Left renal pelvis (tissue), 4 donors: ENCODE data around the gene DEFB121. TPM values are rescaled to one million over a fixed set of nuclear protein-coding genes. Genes with fewer than 3 reads are reported as not detected.
"Not testable (repeated sequence)": the region's sequence is repeated elsewhere in the genome, so short reads cannot be mapped to it uniquely, and the experiment has no call there.

Source experiments
- DNase-seq, 4 donors: peaks; one replicate each; pipeline ENCODE4 v3.0.0-alpha.2; 2013; ENCODE audit warnings: low read depth in 4 of 4, low spot score in 3 of 4
- polyA plus RNA-seq, 4 donors: library from polyadenylated mRNA; unstranded; fragments of 120-200 nt; gene quantifications; one replicate each; pipeline ENCODE4 v1.2.1, GENCODE V29; 2013; ENCODE audit not compliant: insufficient read length in 4 of 4

DEFB121 gene
- not detected for polyA plus RNA-seq

- DNase-seq: no peak
Measured at GRCh38 chr20:31406115-31406514, at the start of gene DEFB121. TSS of gene DEFB121 (minus strand) at chr20:31406215. CDS start at chr20:31406152, 63 bp downstream.

- no peak for DNase-seq
Measured at GRCh38 chr20:31454361-31454760, 48.3 kb upstream of the DEFB121 start.

- DNase-seq: no peak
Measured at GRCh38 chr20:31452575-31452974, 46.6 kb upstream of the DEFB121 start.

GRCh38 chr20:31449511-31450414, 43.7 kb upstream of the DEFB121 start:
- no peak for DNase-seq

- no peak for DNase-seq
Measured at GRCh38 chr20:31446084-31446819, 40.2 kb upstream of the DEFB121 start.

GRCh38 chr20:31440012-31440659, 34.1 kb upstream of the DEFB121 start, which contains the start of gene DEFB123:
TSS of gene DEFB123 (plus strand) at chr20:31440632. CDS start at chr20:31440699, 67 bp downstream.
- DNase-seq: no peak

- no peak for DNase-seq
Measured at GRCh38 chr20:31430568-31431115, 24.6 kb upstream of the DEFB121 start.

- not testable (repeated sequence) for DNase-seq
Measured at GRCh38 chr20:31427576-31427975, 21.6 kb upstream of the DEFB121 start.

- DNase-seq: not testable (repeated sequence)
Measured at GRCh38 chr20:31426891-31427551, 21.0 kb upstream of the DEFB121 start.

- DNase-seq: no peak
Measured at GRCh38 chr20:31425797-31426196, 19.8 kb upstream of the DEFB121 start.

GRCh38 chr20:31418307-31418706, 12.3 kb upstream of the DEFB121 start:
- DNase-seq: no peak

- DNase-seq: no peak
Measured at GRCh38 chr20:31415653-31416052, 9.6 kb upstream of the DEFB121 start.

GRCh38 chr20:31414381-31414780, 8.4 kb upstream of the DEFB121 start:
- no peak for DNase-seq

GRCh38 chr20:31410011-31410410, 4.0 kb upstream of the DEFB121 start:
- DNase-seq: no peak

GRCh38 chr20:31403886-31404285, 2.1 kb downstream of the DEFB121 start:
- no peak for DNase-seq

GRCh38 chr20:31394900-31395299, 11.1 kb downstream of the DEFB121 start:
- no peak for DNase-seq

GRCh38 chr20:31392836-31393235, 13.2 kb downstream of the DEFB121 start:
- no peak for DNase-seq

GRCh38 chr20:31390490-31390889, 15.5 kb downstream of the DEFB121 start, which contains the start of gene DEFB119:
TSS of gene DEFB119 (minus strand) at chr20:31390590. CDS start at chr20:31390483, 107 bp downstream.
- no peak for DNase-seq

GRCh38 chr20:31374346-31374745, 31.7 kb downstream of the DEFB121 start:
- no peak for DNase-seq

GRCh38 chr20:31368301-31368700, 37.7 kb downstream of the DEFB121 start, which contains the start of gene DEFB118:
TSS of gene DEFB118 (plus strand) at chr20:31368601. CDS start at chr20:31368651, 50 bp downstream.
- no peak for DNase-seq
